Measurements from ENCODE around the gene TMPRSS2. TPM values are rescaled to one million over a fixed set of nuclear protein-coding genes. Genes with fewer than 3 reads are reported as not detected.

TMPRSS2 gene
- total RNA-seq, 1 experiment from 2014 or later: 71.0 TPM

- peak overlapping the region; percentile 90 for H3K4me3 ChIP-seq (ENCODE audit: low read depth, low read length)
- intact Hi-C loops (cut with micrococcal nuclease; ENCODE audit: unreplicated experiment): no loop called here
- peaks cover 56% of the 10 kb centered on the region for H3K4me1 ChIP-seq
- TF ChIP-seq CTCF (IDR thresholded peaks at IDR 0.05; ENCODE audit: insufficient read depth in 1 of 2, low read depth in 1 of 2, low read length in 1 of 2, severe bottlenecking in 1 of 2, unreplicated experiment in 1 of 2): no peak
- Mint-ChIP-seq H3K9me3 (ENCODE audit: unreplicated experiment) (no peaks in the 10 kb centered on the region), H3K4me3 (ENCODE audit: unreplicated experiment) (peak overlapping the region; percentile 79), H3K27ac (ENCODE audit: unreplicated experiment) (peak overlapping the region; percentile 60), H3K36me3 (ENCODE audit: insufficient read depth, unreplicated experiment) (peaks cover 16% of the 10 kb centered on the region), H3K27me3 (ENCODE audit: insufficient read depth, unreplicated experiment) (no peaks in the 10 kb centered on the region), H3K4me1 (ENCODE audit: low read depth, unreplicated experiment) (peaks cover 40% of the 10 kb centered on the region)
- no peaks in the 10 kb centered on the region for H3K36me3 ChIP-seq (ENCODE audit: control insufficient read depth, insufficient read depth, low read length)
- H3K27me3 ChIP-seq (replicated peaks; ENCODE audit: control insufficient read depth, insufficient read depth, low read length): no peaks in the 10 kb centered on the region
- no TSS peak for BruUV-seq (replicated peaks)
- DNase-seq: peak in 1 of 2 experiments; percentile 38
- 0 out of 2 replicates have a peak, but pooled peaks cover 2% of the 10 kb centered on the region for H3K9me3 ChIP-seq
- POLR2A ChIA-PET: no interaction called here
- CTCF ChIA-PET: no interaction called here
These were observed 1.1 kb downstream of the TMPRSS2 start for GRCh38 chr21:41506611-41507520.

GRCh38 chr21:41506005-41506594 is 1.9 kb downstream of the TMPRSS2 start:
- Mint-ChIP-seq H3K9me3 (ENCODE audit: unreplicated experiment) (no peaks in the 10 kb centered on the region), H3K4me3 (ENCODE audit: unreplicated experiment) (peak overlapping the region; percentile 79), H3K27me3 (ENCODE audit: insufficient read depth, unreplicated experiment) (no peaks in the 10 kb centered on the region), H3K4me1 (ENCODE audit: low read depth, unreplicated experiment) (peaks cover 33% of the 10 kb centered on the region), H3K36me3 (ENCODE audit: insufficient read depth, unreplicated experiment) (peaks cover 17% of the 10 kb centered on the region), H3K27ac (ENCODE audit: unreplicated experiment) (peak overlapping the region; percentile 60)
- H3K36me3 ChIP-seq (ENCODE audit: control insufficient read depth, insufficient read depth, low read length): no peaks in the 10 kb centered on the region
- peaks cover 56% of the 10 kb centered on the region for H3K4me1 ChIP-seq
- TF ChIP-seq CTCF (IDR thresholded peaks at IDR 0.05; ENCODE audit: insufficient read depth in 1 of 2, low read depth in 1 of 2, low read length in 1 of 2, severe bottlenecking in 1 of 2, unreplicated experiment in 1 of 2): no peak
- CTCF ChIA-PET: no interaction called here
- BruUV-seq (replicated peaks): no TSS peak
- no peaks in the 10 kb centered on the region for H3K27me3 ChIP-seq (replicated peaks; ENCODE audit: control insufficient read depth, insufficient read depth, low read length)
- intact Hi-C loops (cut with micrococcal nuclease; ENCODE audit: unreplicated experiment): no loop called here
- H3K9me3 ChIP-seq: 0 out of 2 replicates have a peak, but pooled peaks cover 2% of the 10 kb centered on the region
- DNase-seq: no peak
- H3K4me3 ChIP-seq (ENCODE audit: low read depth, low read length): peak overlapping the region; percentile 90
- POLR2A ChIA-PET: no interaction called here

- H3K4me3 ChIP-seq (ENCODE audit: low read depth, low read length): no peak overlapping the region
- H3K36me3 ChIP-seq (ENCODE audit: control insufficient read depth, insufficient read depth, low read length): no peaks in the 10 kb centered on the region
- POLR2A ChIA-PET: no interaction called here
- Mint-ChIP-seq H3K4me3 (ENCODE audit: unreplicated experiment) (no peak overlapping the region), H3K4me1 (ENCODE audit: low read depth, unreplicated experiment) (peaks cover 40% of the 10 kb centered on the region), H3K27ac (ENCODE audit: unreplicated experiment) (peak overlapping the region; percentile 62), H3K27me3 (ENCODE audit: insufficient read depth, unreplicated experiment) (no peaks in the 10 kb centered on the region), H3K9me3 (ENCODE audit: unreplicated experiment) (no peaks in the 10 kb centered on the region), H3K36me3 (ENCODE audit: insufficient read depth, unreplicated experiment) (peaks cover 25% of the 10 kb centered on the region)
- intact Hi-C loops (cut with micrococcal nuclease; ENCODE audit: unreplicated experiment): no loop called here
- no peak for TF ChIP-seq CTCF (IDR thresholded peaks at IDR 0.05; ENCODE audit: insufficient read depth in 1 of 2, low read depth in 1 of 2, low read length in 1 of 2, severe bottlenecking in 1 of 2, unreplicated experiment in 1 of 2)
- no peak for DNase-seq
- CTCF ChIA-PET: no interaction called here
- H3K9me3 ChIP-seq: 0 out of 2 replicates have a peak, but pooled peaks cover 2% of the 10 kb centered on the region
- peaks cover 76% of the 10 kb centered on the region for H3K4me1 ChIP-seq
- no TSS peak for BruUV-seq (replicated peaks)
- no peaks in the 10 kb centered on the region for H3K27me3 ChIP-seq (replicated peaks; ENCODE audit: control insufficient read depth, insufficient read depth, low read length)
These were observed 3.9 kb downstream of the TMPRSS2 start for GRCh38 chr21:41504030-41504429.

Measured in Caco-2 (cell line).